Measurements from ENCODE around the gene RTF1.

DNA sequence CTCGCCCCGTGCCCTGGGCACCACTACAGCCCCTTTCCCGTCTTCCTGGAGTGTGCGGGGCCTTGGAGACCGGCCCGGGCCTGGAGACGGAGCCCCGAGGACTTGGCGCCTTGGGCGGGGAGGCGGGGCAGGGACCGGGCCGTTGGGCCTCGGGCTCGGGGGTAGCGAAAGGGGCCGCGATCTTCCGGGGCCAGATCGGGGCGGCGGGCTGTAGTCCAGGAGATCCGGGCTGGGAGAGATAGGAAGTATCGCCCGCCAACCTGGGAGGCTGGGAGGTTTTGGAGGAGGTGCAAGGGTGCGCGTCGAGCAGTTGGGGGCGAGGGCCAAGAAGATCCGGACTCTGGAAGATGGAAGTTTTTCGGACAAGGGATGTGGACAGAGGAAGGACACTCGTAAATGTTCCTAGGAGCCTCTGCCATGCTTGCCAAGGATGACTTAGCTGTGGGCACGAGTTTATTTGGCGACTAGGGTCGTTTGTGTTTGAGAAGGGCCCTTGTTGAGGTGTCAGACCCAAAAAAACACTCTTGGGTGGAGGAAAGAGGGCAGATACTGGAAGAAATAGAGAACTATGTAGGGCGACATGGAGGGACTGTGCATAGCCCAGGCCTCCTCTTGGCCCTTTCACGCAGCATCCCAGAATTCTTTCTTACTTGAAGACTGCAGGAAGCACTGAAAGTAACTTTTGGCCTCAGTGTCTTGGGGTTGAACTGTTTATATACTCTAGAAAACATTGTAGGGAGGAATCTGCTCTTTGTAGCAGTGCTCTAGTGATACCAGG, 712 bp downstream of the RTF1 start:
- TF ChIP-seq, protein P1, sequence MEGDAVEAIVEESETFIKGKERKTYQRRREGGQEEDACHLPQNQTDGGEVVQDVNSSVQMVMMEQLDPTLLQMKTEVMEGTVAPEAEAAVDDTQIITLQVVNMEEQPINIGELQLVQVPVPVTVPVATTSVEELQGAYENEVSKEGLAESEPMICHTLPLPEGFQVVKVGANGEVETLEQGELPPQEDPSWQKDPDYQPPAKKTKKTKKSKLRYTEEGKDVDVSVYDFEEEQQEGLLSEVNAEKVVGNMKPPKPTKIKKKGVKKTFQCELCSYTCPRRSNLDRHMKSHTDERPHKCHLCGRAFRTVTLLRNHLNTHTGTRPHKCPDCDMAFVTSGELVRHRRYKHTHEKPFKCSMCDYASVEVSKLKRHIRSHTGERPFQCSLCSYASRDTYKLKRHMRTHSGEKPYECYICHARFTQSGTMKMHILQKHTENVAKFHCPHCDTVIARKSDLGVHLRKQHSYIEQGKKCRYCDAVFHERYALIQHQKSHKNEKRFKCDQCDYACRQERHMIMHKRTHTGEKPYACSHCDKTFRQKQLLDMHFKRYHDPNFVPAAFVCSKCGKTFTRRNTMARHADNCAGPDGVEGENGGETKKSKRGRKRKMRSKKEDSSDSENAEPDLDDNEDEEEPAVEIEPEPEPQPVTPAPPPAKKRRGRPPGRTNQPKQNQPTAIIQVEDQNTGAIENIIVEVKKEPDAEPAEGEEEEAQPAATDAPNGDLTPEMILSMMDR (IDR thresholded peaks at IDR 0.05): no peak
- TF ChIP-seq EZH2phosphoT487 (IDR thresholded peaks at IDR 0.05): no peak

All from neural progenitor cell (in vitro differentiated cells).